HG03103 (cell line): ENCODE data around the gene CHST14.

Experiments used
- ATAC-seq: cut with Tn5 transposase; IDR thresholded peaks from one replicate; pipeline ENCODE4 v1.9.1; 2021; ENCODE audit warnings: low read depth; ENCODE audit not compliant: unreplicated experiment

The CHST14 gene

DNA sequence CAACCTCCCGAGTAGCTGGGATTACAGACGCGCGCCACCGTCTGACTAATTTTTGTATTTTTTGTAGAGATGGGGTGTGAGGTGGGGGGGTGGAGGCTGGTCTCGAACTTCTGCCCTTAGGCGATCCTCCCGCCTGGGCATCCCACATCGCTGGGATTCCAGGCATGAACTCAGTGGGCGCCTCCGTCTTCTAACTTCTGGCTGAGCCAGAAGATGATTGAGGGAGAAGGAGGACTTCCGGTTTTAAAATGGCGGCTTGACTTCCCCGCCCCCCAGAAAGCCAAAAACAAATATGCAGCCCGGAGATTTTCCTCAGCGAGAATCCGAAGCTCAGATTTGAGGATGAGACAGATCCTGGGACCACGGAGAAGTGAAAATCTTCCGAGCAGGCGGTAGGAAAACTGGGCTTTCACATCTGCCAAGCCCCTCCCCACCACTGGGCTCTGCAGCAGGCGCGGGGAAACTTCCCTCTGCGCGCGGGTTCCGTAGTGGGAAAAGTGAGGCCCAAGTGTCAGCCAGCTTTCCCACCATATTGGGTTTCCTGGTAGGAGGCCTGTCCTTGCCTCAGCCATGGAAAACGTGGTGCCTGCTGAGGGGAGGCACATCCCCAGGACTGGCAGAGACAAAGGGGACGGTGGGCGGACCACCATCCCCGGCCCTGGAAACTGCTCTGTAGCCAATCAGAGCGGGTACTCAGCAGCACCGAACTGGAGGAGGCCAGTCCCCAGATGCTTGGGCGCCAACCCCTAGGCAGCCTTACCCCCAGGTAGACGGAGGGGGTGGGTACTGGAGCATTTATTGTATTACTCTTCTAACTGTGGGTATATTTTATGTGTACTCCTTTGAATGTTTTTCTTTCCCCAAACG is 17.3 kb downstream of the CHST14 start:
- no peak for ATAC-seq

DNA sequence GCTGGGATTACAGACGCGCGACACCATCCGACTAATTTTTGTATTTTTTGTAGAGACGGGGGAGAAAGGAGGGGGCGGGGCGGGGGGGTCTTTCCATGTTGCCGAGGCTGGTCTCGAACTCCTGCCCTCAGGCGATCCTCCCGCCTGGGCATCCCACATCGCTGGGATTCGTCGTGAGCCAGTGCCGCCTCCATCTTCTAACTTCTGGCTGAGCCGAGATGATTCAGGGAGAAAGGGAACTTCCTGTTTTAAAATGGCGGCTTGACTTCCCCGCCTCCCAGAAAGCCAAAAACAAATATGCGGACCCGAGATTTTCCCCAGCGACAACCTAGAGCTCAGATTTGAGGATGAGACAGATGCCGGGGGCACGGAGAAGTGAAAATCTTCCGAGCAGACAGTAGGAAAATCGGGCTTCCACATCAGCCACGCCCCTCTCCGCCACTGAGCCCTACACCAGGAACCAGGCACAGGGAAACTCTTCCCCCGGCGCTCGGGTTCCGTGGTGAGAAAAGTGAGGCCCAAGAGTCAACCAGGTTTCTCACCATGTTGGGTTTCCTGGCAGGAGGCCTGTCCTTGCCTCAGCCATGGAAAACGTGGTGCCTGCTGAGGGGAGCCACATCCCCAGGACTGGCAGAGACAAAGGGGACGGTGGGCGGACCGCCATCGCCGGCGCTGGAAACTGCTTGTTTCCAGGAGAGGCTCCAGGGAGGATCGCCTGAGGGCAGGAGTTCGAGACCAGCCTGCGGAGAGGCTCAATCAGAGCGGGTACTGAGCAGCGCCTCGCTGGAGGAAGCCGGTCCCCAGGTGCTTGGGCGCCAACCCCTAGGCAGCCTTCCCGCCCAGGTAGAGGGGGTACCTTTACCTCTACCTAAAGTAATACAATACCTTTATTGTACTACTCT is 18.7 kb downstream of the CHST14 start:
- no peak for ATAC-seq

DNA sequence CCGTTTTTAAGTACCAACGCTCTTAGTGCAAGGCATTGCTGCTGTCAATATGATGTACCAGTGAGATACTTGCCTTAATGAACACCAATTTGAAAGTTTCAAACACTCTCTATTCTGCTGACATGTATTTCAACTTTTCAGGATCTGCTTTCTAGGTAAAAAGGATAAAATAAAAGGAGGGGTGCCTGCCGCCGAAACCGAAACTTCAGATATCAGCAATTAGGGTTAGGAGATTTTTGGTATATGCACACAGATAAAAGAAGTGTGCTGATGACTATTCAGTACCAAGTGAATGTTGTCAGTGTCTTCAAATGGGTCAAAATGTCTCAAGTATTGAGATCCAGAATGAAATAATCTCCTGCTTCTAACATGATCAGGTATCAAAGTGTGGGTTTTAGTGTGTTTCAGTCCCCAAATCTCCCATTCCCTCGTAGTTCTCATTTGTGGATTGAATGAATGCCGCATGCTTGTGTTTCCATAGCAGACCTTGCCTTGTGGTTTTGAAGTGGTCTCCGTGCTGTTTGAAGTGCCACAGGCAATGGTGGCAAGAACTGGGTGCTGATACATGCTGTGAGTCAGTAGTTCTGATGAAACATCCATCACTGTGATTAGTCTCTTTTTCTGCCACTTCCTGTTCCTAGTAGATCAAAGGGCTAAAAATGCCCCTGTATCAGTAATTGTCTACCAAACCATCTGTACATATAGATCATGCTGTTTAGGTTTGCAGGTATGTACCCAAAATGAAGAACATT is 22.5 kb downstream of the CHST14 start:
- no peak for ATAC-seq

DNA sequence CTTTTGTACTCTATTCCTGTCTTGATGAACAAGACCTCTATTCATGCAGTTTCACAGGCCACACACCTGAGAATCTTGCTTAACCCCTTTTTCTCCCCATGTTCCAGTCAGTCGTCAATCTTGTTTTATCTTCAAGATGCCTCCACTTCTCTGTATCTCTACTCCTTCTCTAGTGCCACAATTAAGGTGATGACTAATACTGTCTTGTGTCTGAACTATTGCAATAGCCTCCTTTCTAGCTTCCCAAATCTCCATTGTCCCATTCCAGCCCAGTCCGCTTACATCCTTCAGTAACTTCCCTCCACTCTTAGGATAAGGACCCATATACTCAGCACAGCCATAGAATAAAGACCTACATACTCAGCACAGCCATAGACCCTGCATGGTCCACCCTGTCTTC is 24.7 kb downstream of the CHST14 start:
- no peak for ATAC-seq

DNA sequence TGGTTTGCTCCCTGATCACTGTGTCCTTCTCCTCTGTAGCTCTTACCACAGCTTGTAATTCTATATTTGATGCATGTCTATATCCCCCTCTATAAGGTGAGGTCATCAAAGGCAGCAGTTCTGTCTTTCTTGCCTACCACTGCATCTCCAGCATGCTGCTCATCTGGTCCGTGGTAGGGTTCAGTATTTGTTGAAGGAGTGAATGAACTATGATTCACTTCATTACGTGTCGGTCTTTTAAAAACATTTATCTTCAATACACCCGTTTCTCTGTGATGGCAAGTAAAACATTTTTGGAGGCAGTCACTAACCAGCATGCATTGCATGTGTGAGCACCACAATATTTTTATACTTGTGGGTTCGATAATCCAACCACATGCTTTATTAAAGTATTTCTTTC is 27.6 kb downstream of the CHST14 start:
- ATAC-seq: no peak

DNA sequence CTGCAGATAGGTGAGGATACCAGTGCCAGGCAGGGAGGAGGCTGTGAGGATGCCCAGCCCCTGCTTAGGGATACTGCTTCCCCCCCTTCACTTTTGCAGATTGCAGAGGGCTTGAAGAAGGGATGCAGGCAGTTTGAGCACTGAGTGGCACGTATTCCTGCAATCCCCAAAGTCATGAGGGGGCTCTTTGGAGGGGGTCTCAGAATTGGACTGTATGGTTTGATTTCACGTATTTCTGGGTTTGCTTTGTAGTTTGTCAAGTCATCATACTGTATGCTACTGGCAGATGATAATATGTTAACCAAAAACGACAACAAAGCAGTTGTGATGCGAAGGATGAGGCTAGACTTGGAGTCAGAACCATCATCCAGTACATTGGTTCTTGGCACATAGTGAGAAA is 28.1 kb downstream of the CHST14 start:
- no peak for ATAC-seq

DNA sequence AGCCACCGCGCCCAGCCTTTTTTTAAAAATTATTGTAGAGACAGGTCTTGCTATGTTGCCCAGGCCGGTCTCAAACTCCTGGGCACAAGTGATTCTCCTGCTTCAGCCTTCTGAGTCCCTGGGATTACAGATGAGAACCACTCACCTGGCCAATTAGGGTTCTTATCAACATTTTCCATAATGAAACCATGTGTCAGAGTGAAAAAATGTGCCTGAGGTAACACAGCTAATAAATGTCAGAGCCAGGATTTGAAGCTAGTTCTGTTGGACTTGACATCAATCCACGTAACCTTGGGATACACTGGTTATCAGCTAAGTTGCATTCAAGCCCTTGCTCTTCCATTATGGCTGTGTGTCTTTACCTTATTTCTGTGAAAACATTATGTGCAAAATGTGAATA is 29.1 kb downstream of the CHST14 start:
- ATAC-seq: no peak

DNA sequence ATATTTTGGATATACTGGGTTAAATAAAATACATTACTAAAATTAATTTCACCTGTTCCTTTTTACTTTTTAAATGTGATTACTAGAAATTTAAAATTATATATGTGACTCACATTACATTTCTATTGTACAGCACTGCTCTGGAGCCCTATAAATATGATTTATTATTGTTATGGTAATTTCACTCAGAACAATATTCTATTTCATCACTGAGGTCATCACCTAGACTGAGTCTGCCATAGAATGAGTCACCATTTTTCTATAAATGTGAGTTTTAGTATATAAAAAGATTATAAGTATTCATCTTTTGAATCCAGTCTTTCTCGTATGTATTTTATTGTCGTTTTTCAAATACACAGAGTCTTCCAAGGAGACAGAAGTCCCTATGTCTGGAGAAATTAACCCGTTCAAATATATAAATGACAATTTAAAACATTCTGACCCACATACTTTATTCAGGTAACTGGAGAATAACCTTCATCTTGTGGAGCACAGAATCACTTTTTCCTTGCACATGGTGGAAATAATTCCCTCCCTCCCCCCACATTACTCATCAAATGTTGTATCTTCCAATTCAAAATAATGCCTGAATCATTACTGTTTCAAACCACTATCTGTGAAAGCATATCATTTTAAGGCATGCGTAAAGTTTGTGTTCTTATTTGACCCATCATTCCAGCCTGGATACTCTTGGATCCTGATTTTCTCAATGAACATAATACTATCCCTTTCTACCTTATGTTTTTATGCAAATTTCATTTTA is 30.0 kb downstream of the CHST14 start:
- ATAC-seq: no peak

DNA sequence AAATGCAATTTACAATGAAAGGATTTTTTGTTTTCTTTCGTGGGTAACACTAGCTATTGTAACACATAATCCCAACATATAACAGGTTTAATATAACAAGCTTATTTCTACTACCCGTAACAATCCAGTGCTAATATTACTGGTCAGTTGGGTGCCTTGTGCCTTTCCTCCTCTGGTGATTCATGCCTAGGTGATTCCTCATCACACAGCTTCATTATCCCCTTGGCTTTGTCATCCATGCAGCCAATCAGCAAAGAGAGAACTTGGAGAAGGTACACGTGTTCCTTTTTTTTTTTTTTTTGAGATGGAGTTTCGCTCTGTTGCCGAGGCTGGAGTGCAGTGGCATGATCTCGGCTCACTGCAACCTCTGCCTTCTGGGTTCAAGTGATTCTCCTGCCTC is 30.7 kb downstream of the CHST14 start:
- no peak for ATAC-seq

DNA sequence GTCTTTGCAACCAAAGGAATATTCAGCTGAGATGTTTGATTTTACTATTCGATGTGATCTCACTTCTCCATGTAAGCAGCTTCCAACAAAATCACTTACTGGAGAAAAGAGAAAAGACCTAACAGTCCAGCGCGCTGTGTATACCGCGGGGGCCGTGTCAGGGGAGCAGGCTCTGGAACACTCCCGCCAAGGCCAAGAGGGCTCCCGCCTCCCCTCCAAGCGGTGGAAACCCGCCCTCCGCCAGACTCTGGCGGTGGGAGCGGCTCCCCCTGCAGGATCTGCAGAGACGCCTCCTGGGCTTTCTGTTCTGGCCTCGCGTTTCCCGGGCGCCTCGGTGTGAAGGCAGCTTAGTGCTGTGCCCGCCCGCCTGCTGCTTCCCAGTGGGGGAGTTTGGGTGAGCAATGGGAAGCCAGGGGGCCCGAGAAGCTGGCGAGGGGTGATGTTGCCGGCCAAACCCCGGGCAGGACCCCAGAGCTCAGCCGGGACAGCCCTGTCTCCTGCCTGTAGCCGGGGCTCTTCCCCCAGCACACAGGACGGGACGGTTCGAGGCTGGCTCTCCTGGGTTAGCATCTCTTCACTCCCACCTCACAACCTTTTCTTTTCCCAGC is 36.3 kb downstream of the CHST14 start:
- ATAC-seq: no peak

DNA sequence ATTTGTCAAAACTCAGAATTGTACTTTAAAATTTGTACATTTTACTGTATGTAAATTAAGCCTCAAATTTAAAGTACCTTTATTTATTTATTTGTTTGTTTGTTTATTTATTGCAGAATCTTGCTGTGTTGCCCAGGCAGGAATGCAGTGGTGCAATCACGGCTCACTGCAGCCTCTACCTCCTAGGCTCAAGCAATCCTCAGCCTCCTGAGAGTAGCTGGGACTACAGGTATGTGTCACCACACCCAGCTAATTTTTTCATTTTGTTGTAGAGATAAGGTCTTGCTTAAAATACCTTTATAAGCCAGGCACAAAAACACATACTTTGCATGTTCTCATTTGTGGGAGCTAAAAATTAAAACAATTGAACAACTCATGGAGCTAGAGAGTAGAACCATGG is 37.4 kb downstream of the CHST14 start:
- no peak for ATAC-seq

DNA sequence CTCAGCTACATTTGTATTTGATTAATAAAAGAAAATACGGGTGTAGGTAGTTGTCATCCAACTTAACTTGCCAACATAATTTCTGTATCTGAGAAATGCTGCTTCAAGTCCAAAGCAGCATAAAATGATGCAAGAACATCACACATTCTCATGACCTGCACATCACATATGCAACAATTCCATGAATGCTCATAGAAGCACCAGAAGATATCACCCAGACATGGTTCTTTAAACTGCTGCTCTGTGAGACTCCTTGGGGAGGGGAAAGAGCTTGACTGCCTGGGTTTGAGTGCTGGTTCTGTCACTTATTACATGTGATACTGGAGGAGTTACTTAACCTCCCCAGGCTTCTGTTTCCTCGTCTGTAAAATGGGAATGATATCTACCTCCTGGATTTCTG is 39.4 kb downstream of the CHST14 start:
- ATAC-seq: no peak

DNA sequence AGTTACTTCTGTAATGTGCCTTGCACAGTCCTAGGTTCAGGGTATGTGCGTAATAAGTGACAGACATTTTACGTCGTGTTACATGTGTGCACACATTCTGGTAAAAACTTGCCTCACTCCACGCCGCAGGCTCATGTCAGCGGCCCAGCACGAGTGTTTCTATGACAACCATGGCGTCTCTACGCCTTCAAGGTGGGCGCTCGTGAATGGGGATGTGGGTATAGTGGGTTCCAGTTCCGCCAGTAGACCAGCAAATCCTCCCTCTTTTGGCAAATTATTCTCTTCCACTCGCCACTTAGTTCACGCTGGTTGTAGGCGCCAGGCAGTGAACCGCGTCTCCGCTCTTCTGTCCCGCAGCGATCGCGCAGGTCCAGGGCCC is 40.3 kb downstream of the CHST14 start:
- no peak for ATAC-seq

DNA sequence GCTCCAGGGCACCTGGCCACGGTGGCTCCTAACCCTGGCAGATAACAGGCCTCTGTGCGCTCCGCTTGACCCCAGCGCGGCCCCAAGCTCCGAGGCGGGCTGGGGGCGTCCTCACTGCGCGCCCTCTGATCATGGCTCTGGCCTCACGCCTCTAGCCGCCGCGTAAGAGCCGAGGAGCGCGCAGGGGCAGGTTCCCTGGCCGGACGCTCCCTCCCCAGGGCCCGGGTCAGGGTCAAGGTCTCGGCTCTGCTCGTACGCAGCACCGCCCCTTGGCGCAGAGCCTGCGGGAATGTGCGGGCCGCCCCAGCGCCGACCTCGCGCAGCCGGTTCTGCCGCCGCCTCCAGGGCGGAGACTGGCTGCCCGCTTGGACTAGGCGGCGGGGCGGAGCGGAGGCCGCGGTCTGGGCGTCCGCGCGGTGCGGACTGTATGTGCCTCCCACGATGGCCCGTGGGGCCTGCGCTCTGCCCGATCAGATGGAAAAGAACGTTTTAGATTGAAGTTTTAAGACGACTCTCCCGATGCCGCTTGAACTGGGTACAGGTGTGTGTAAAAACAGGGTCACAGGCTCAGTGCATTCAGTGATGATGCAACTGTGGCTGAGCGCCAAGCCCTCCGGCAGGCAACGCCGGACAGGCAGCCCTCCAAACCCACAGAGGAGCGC is 40.8 kb downstream of the CHST14 start:
- no peak for ATAC-seq

DNA sequence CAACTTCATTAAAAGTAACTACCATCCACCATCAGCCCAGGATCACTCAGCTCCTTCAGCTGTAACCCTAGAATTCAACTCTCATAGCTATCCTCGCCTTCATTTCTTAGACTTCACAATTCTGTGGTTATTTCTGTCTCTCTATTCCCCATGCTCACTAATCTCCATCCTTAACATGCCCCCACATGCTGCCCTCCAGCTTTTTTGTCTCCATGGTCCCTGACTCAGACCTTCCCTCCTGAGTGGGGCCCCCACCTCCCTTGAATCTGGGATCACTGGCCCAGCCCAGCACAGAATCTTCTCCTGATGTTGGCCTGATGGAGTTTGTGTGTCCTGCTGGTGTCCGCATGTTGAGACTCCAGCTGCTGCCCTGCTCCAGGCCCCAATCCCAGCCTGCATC is 41.7 kb downstream of the CHST14 start:
- no peak for ATAC-seq

DNA sequence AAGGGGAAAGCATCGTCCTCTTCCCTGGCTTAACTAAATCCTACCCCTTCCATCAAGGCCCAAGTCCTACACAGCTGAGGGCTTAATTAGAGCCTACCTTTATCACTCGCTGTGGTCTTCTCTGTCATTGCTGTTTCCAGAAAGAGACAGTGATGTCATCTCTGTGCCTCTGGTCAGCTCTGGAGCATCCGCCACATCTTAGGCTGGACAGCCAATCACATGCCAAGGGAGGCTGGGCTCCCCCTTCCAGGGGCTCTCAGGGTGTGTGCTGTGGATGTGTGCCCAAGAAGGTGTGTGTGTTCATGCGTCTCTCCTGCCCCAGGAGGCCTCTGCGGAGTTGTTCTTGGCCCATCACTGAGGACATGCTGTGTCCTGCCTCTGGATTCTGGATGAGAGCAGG is 42.8 kb downstream of the CHST14 start:
- no peak for ATAC-seq

DNA sequence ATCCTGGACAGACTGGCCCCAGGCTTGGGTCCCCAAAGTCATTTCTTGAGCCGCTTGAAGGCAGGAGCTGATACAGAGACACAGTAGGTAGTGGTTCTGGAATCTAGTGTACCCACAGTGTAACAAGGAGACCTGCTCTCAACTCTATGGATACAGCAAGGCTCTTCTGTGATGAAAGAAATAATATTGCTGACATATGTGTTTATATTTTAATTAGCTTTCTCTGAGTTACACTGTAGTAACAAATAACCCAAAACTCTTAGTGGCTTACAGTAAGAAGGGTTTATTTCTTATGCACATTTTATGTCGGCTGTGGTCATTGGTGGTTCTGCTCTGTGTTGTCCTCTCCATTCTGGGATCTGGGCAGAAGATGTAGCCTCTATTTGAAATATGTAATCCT is 45.5 kb downstream of the CHST14 start:
- no peak for ATAC-seq
